Activated T-helper 17 cell treated with anti-CD3 and anti-CD28 coated beads, Interleukin-2, amount 50 U/mL, for 72 hours (primary cell): ENCODE results near the gene CORO2B. TPM values are rescaled to one million over a fixed set of nuclear protein-coding genes. Genes with fewer than 3 reads are reported as not detected.

Source experiments
- ATAC-seq: fragments of 150-1000 bp; cut with Tn5 transposase; replicated peaks from 2 replicates; pipeline ENCODE4 v1.10.0; 2021; ENCODE audit warnings: mild to moderate bottlenecking, moderate library complexity
- H3K27ac Mint-ChIP-seq: one replicate; pipeline ENCODE4 v1.8.0; 2022; ENCODE audit warnings: mixed read lengths
- H3K27me3 Mint-ChIP-seq: one replicate; pipeline ENCODE4 v1.8.0; 2022; ENCODE audit warnings: mixed read lengths
- H3K36me3 Mint-ChIP-seq: one replicate; pipeline ENCODE4 v1.8.0; 2022; ENCODE audit warnings: low read depth, mild to moderate bottlenecking, mixed read lengths
- H3K4me1 Mint-ChIP-seq: one replicate; pipeline ENCODE4 v1.8.0; 2022; ENCODE audit warnings: mixed read lengths
- H3K4me3 Mint-ChIP-seq: one replicate; pipeline ENCODE4 v1.8.0; 2022; ENCODE audit warnings: mild to moderate bottlenecking, mixed read lengths
- H3K9me3 Mint-ChIP-seq: one replicate; pipeline ENCODE4 v1.8.0; 2022; ENCODE audit warnings: mixed read lengths
- total RNA-seq, 2 donors: library from RNA; stranded (reverse); gene quantifications; one replicate each; pipeline ENCODE4 v1.2.3, GENCODE V29; 2022

CORO2B gene
- total RNA-seq, 2 donors from 2014 or later: 0.26 TPM; not detected in 1

GRCh38 chr15:68550498-68551295, 28.1 kb upstream of the CORO2B start:
- H3K27ac Mint-ChIP-seq: no peak overlapping the region
- H3K36me3 Mint-ChIP-seq: no peaks in the 10 kb centered on the region
- no peak for ATAC-seq
- no peaks in the 10 kb centered on the region for H3K9me3 Mint-ChIP-seq
- no peak overlapping the region for H3K4me3 Mint-ChIP-seq
- H3K4me1 Mint-ChIP-seq: no peaks in the 10 kb centered on the region
- peaks cover 46% of the 10 kb centered on the region for H3K27me3 Mint-ChIP-seq

- Mint-ChIP-seq H3K27ac (no peak overlapping the region), H3K36me3 (no peaks in the 10 kb centered on the region), H3K27me3 (peaks cover 50% of the 10 kb centered on the region), H3K4me3 (no peak overlapping the region), H3K9me3 (no peaks in the 10 kb centered on the region), H3K4me1 (no peaks in the 10 kb centered on the region)
- ATAC-seq: no peak
Observed at GRCh38 chr15:68551296-68551635, 27.5 kb upstream of the CORO2B start.

- Mint-ChIP-seq H3K4me3 (no peak overlapping the region), H3K27ac (no peak overlapping the region), H3K36me3 (no peaks in the 10 kb centered on the region), H3K4me1 (no peaks in the 10 kb centered on the region), H3K9me3 (no peaks in the 10 kb centered on the region), H3K27me3 (peaks cover 54% of the 10 kb centered on the region)
- ATAC-seq: no peak
Observed at GRCh38 chr15:68552344-68552743, 26.4 kb upstream of the CORO2B start.

GRCh38 chr15:68552773-68553172, 26.0 kb upstream of the CORO2B start:
- H3K36me3 Mint-ChIP-seq: no peaks in the 10 kb centered on the region
- no peaks in the 10 kb centered on the region for H3K4me1 Mint-ChIP-seq
- H3K27me3 Mint-ChIP-seq: peaks cover 58% of the 10 kb centered on the region
- ATAC-seq: no peak
- H3K27ac Mint-ChIP-seq: no peak overlapping the region
- no peak overlapping the region for H3K4me3 Mint-ChIP-seq
- H3K9me3 Mint-ChIP-seq: no peaks in the 10 kb centered on the region

GRCh38 chr15:68553314-68553993, 25.3 kb upstream of the CORO2B start:
- H3K27ac Mint-ChIP-seq: no peak overlapping the region
- no peaks in the 10 kb centered on the region for H3K9me3 Mint-ChIP-seq
- no peaks in the 10 kb centered on the region for H3K4me1 Mint-ChIP-seq
- no peaks in the 10 kb centered on the region for H3K36me3 Mint-ChIP-seq
- no peak overlapping the region for H3K4me3 Mint-ChIP-seq
- H3K27me3 Mint-ChIP-seq: peaks cover 56% of the 10 kb centered on the region
- no peak for ATAC-seq

- peak; percentile 59 for ATAC-seq
- Mint-ChIP-seq H3K27ac (no peak overlapping the region), H3K27me3 (peaks cover 58% of the 10 kb centered on the region), H3K36me3 (no peaks in the 10 kb centered on the region), H3K4me3 (no peak overlapping the region), H3K4me1 (peaks cover 5% of the 10 kb centered on the region), H3K9me3 (no peaks in the 10 kb centered on the region)
Observed at GRCh38 chr15:68553994-68554720, 24.6 kb upstream of the CORO2B start.

GRCh38 chr15:68554721-68555678, 23.8 kb upstream of the CORO2B start:
- peaks cover 62% of the 10 kb centered on the region for H3K27me3 Mint-ChIP-seq
- H3K36me3 Mint-ChIP-seq: no peaks in the 10 kb centered on the region
- no peak overlapping the region for H3K27ac Mint-ChIP-seq
- no peaks in the 10 kb centered on the region for H3K9me3 Mint-ChIP-seq
- peaks cover 12% of the 10 kb centered on the region for H3K4me1 Mint-ChIP-seq
- no peak for ATAC-seq
- no peak overlapping the region for H3K4me3 Mint-ChIP-seq

GRCh38 chr15:68555679-68556037, 23.1 kb upstream of the CORO2B start:
- Mint-ChIP-seq H3K4me3 (no peak overlapping the region), H3K4me1 (peaks cover 12% of the 10 kb centered on the region), H3K9me3 (no peaks in the 10 kb centered on the region), H3K27me3 (peaks cover 62% of the 10 kb centered on the region), H3K36me3 (no peaks in the 10 kb centered on the region), H3K27ac (no peak overlapping the region)
- ATAC-seq: no peak

- H3K27ac Mint-ChIP-seq: no peak overlapping the region
- no peaks in the 10 kb centered on the region for H3K9me3 Mint-ChIP-seq
- H3K27me3 Mint-ChIP-seq: peaks cover 63% of the 10 kb centered on the region
- H3K36me3 Mint-ChIP-seq: no peaks in the 10 kb centered on the region
- no peak overlapping the region for H3K4me3 Mint-ChIP-seq
- no peak for ATAC-seq
- H3K4me1 Mint-ChIP-seq: peaks cover 12% of the 10 kb centered on the region
Observed at GRCh38 chr15:68556139-68556990, 22.4 kb upstream of the CORO2B start.

- H3K27ac Mint-ChIP-seq: no peak overlapping the region
- H3K4me3 Mint-ChIP-seq: no peak overlapping the region
- no peaks in the 10 kb centered on the region for H3K36me3 Mint-ChIP-seq
- no peak for ATAC-seq
- no peaks in the 10 kb centered on the region for H3K9me3 Mint-ChIP-seq
- peaks cover 62% of the 10 kb centered on the region for H3K27me3 Mint-ChIP-seq
- peaks cover 12% of the 10 kb centered on the region for H3K4me1 Mint-ChIP-seq
Observed at GRCh38 chr15:68557469-68558317, 21.1 kb upstream of the CORO2B start.

GRCh38 chr15:68558318-68559305, 20.2 kb upstream of the CORO2B start:
- no peak for ATAC-seq
- H3K9me3 Mint-ChIP-seq: no peaks in the 10 kb centered on the region
- H3K4me1 Mint-ChIP-seq: peaks cover 12% of the 10 kb centered on the region
- H3K36me3 Mint-ChIP-seq: no peaks in the 10 kb centered on the region
- H3K27me3 Mint-ChIP-seq: peaks cover 53% of the 10 kb centered on the region
- peak overlapping the region; percentile 84 for H3K4me3 Mint-ChIP-seq
- H3K27ac Mint-ChIP-seq: no peak overlapping the region
